ENCODE measurements around the gene GPR4.

GPR4 gene

GRCh38 chr19:45601524-45602374 is at the start of gene GPR4:
TSS of gene GPR4 (minus strand) at chr19:45602212. CDS start at chr19:45591866, 10,346 bp downstream.
- DNase-seq (ENCODE audit: extremely low read depth, low read depth) = no peak

GRCh38 chr19:45650722-45651121 is 48.7 kb upstream of the GPR4 start:
- no peak for DNase-seq (ENCODE audit: extremely low read depth, low read depth)
- no peak overlapping the region for H3K4me3 ChIP-seq (replicated peaks; ENCODE audit: low read depth, low read length)
- TF ChIP-seq CTCF (IDR thresholded peaks at IDR 0.05; ENCODE audit: low read depth, low read length, missing control alignments) = no peak

More at GRCh38 chr19:45601524-45602374, at the start of gene GPR4:
- no peak within 1 kb of the TSS for H3K4me3 ChIP-seq (replicated peaks; ENCODE audit: low read depth, low read length)
- TF ChIP-seq CTCF (IDR thresholded peaks at IDR 0.05; ENCODE audit: low read depth, low read length, missing control alignments) = no peak

GRCh38 chr19:45646345-45646698 is 44.3 kb upstream of the GPR4 start:
- H3K4me3 ChIP-seq (replicated peaks; ENCODE audit: low read depth, low read length) = peak overlapping the region; percentile 27
- no peak for DNase-seq (ENCODE audit: extremely low read depth, low read depth)

GRCh38 chr19:45645631-45646344 is 43.8 kb upstream of the GPR4 start:
- no peak for TF ChIP-seq CTCF (IDR thresholded peaks at IDR 0.05; ENCODE audit: low read depth, low read length, missing control alignments)
- DNase-seq (ENCODE audit: extremely low read depth, low read depth) = peak; percentile 77
- peak overlapping the region; percentile 27 for H3K4me3 ChIP-seq (replicated peaks; ENCODE audit: low read depth, low read length)

More at GRCh38 chr19:45646345-45646698, 44.3 kb upstream of the GPR4 start:
- TF ChIP-seq CTCF (IDR thresholded peaks at IDR 0.05; ENCODE audit: low read depth, low read length, missing control alignments) = no peak

GRCh38 chr19:45645068-45645630 is 43.1 kb upstream of the GPR4 start:
- TF ChIP-seq CTCF (IDR thresholded peaks at IDR 0.05; ENCODE audit: low read depth, low read length, missing control alignments) = no peak
- peak overlapping the region; percentile 27 for H3K4me3 ChIP-seq (replicated peaks; ENCODE audit: low read depth, low read length)
- no peak for DNase-seq (ENCODE audit: extremely low read depth, low read depth)

DNA sequence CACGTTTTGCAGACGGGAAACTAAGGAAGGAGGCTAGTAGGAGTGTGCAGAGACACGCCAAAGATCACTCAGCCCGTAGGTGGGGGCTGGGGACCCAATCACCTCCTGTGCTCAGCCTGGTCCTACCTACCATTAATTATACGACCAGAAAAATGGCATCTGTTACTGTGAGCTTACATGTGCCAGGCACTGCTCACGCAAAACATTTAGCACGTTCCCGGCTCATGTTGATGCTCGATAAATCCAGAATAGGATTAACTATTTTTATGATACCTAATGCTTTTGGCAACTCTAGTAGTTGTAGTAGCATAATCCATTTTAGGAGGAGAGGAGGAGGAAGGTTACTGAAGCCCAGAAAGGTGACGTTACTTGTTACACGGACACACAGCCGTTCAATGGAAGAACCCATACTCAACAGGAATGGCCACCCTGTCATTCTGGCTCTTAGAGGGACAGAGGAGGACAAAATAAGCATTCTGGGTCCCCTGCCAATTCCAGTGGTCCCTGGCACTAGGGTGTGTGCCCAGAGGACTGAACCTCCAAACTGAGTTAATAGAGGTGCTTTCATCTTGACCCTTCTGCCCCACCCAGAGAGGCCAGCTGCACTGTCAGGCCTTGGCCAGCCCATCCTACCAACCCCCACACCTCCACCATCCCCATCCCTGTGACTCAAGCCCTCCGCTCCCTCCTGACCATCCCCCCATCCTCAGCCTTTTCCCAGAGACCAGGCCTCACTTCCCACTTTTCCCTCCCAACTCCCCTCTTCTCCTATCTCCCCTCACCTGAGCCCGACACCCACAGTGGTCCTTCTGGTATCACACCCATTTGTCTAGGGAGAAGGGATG is 42.1 kb upstream of the GPR4 start:
- no peak for TF ChIP-seq CTCF (IDR thresholded peaks at IDR 0.05; ENCODE audit: low read depth, low read length, missing control alignments)
- H3K4me3 ChIP-seq (replicated peaks; ENCODE audit: low read depth, low read length) = no peak overlapping the region

More for the DNA sequence above, 42.1 kb upstream of the GPR4 start:
- DNase-seq (ENCODE audit: extremely low read depth, low read depth) = no peak

Data from HFF-Myc (cell line).